K562 (cell line): ENCODE results near the gene SLC17A9. TPM values are rescaled to one million over a fixed set of nuclear protein-coding genes. Genes with fewer than 3 reads are reported as not detected.
"Not testable (repeated sequence)": the region's sequence is repeated elsewhere in the genome, so short reads cannot be mapped to it uniquely, and the experiment has no call there.

ENCODE experiments used
- ATAC-seq: fragments of 200-7000 bp; cut with Tn5 transposase; 3 replicates; pipeline ENCODE4 v1.9.1; 2020; ENCODE audit warnings: moderate library complexity
- BruUV-seq: library from RNA; stranded (reverse); fragments of 400-500 nt; replicated peaks from 2 replicates; lab custom pipeline; 2021; lab: Mats Ljungman, UMichigan
- CTCF ChIA-PET: fragments of 300-600 bp; formaldehyde crosslinking; extraction: SDS; loops from one replicate; lab custom pipeline; 2021; ENCODE audit warnings: low intra/inter-chr PET ratio; lab: Yijun Ruan, JAX
- POLR2A ChIA-PET: fragments of 300-600, 350-650 bp; sonication (Branson Sonifier 250); formaldehyde crosslinking; extraction: SDS; loops from one replicate; lab custom pipeline; 2021; ENCODE audit warnings: antibody characterized with exemption, inconsistent platforms; lab: Yijun Ruan, JAX
- DNase-seq, 4 experiments: peaks; one replicate each; pipeline versions ENCODE4 v3.0.0 to v3.0.0-alpha.2; 2011 to 2018; ENCODE audit warnings: low spot score in 3 of 4, mixed read lengths in 3 of 4; ENCODE audit errors: extremely low read depth in 1 of 4
- FAIRE-seq: peaks from 2 replicates; lab custom pipeline; 2011; peaks lifted over from hg19 to GRCh38; lab: Jason Lieb, UNC
- H2AFZ ChIP-seq: 2 replicates; pipeline ENCODE4 v1.6.0; 2011; ENCODE audit warnings: low read depth, low read length, control low read depth, inconsistent platforms
- H3K27ac ChIP-seq: fragments of 200-600 bp; 3 replicates; pipeline ENCODE4 v1.8.0; 2011; ENCODE audit warnings: low read depth, mild to moderate bottlenecking, control low read depth, inconsistent platforms, low read length, moderate library complexity, mixed read lengths; ENCODE audit errors: extremely low read depth
- H3K27me3 ChIP-seq, 2 experiments: fragments of 300-600 bp in 1 of 2; 2 replicates in 1 of 2; 3 replicates in 1 of 2; pipeline versions ENCODE4 v1.6.0 to v1.8.0; 2011; ENCODE audit warnings: inconsistent platforms in 2 of 2, low read length in 2 of 2, mild to moderate bottlenecking in 1 of 2, mixed read lengths in 1 of 2, moderate library complexity in 1 of 2; ENCODE audit not compliant: control insufficient read depth in 2 of 2, insufficient read depth in 2 of 2
- H3K36me3 ChIP-seq: fragments of 300-600 bp; 3 replicates; pipeline ENCODE4 v1.8.0; 2011; ENCODE audit warnings: mild to moderate bottlenecking, low read length, inconsistent platforms; ENCODE audit not compliant: control insufficient read depth, insufficient read depth
- H3K4me1 ChIP-seq, 2 experiments: fragments of 200-600 bp in 1 of 2; replicated peaks in 1 of 2; 2 replicates in 1 of 2; 3 replicates in 1 of 2; pipeline versions ENCODE4 v1.5.1 to v1.8.0; 2011; ENCODE audit warnings: inconsistent platforms in 2 of 2, low read length in 2 of 2, mild to moderate bottlenecking in 1 of 2, mixed read lengths in 1 of 2, moderate library complexity in 1 of 2; ENCODE audit not compliant: control insufficient read depth in 2 of 2, insufficient read depth in 2 of 2
- H3K4me2 ChIP-seq: 2 replicates; pipeline ENCODE4 v1.6.1; 2011; ENCODE audit warnings: low read length, control low read depth, inconsistent platforms, mixed read lengths; ENCODE audit not compliant: insufficient read depth
- H3K4me3 ChIP-seq: fragments of 200-600 bp; sonication (generic), shearing (Covaris generic); 2 replicates; pipeline ENCODE4 v1.5.1; 2016; ENCODE audit warnings: control low read depth, inconsistent platforms
- H3K79me2 ChIP-seq: fragments of 200-600 bp; 3 replicates; pipeline ENCODE4 v1.8.0; 2011; ENCODE audit warnings: low read length, inconsistent platforms; ENCODE audit not compliant: control insufficient read depth, insufficient read depth
- H3K9ac ChIP-seq, 2 experiments: 2 replicates each; pipeline versions ENCODE4 v1.6.0 to v1.6.1; 2011; ENCODE audit warnings: low read depth in 2 of 2, low read length in 2 of 2, control low read depth in 1 of 2, inconsistent platforms in 1 of 2, mild to moderate bottlenecking in 1 of 2, mixed read lengths in 1 of 2; ENCODE audit not compliant: insufficient read depth in 1 of 2
- H3K9me1 ChIP-seq: one replicate; pipeline ENCODE4 v1.6.0; 2011; ENCODE audit warnings: inconsistent platforms, mild to moderate bottlenecking, low read length, moderate library complexity; ENCODE audit not compliant: control insufficient read depth, insufficient read depth
- H3K9me3 ChIP-seq: replicated peaks from 2 replicates; pipeline ENCODE4 v1.5.1; 2011; ENCODE audit warnings: low read depth, low read length, inconsistent platforms; ENCODE audit not compliant: control insufficient read depth, insufficient read depth
- H4K20me1 ChIP-seq: replicated peaks from 2 replicates; pipeline ENCODE4 v1.6.1; 2011; ENCODE audit warnings: low read length, inconsistent platforms, mixed read lengths; ENCODE audit not compliant: control insufficient read depth, insufficient read depth
- BCOR ChIP-seq: fragments of 450-650 bp; IDR thresholded peaks from 2 replicates; pipeline ENCODE4 v1.6.1; 2016
- ESRRA ChIP-seq: fragments of 450-650 bp; IDR thresholded peaks from 2 replicates; pipeline ENCODE4 v1.6.1; 2014; ENCODE audit warnings: low read depth, mild to moderate bottlenecking, moderate library complexity, borderline replicate concordance
- KDM1A ChIP-seq, 2 experiments: fragments of 450-650 bp; IDR thresholded peaks; 2 replicates each; pipeline ENCODE4 v1.6.1; 2016; ENCODE audit warnings: mild to moderate bottlenecking in 2 of 2
- MAFF ChIP-seq: IDR thresholded peaks from 2 replicates; pipeline ENCODE4 v1.6.1; 2012; ENCODE audit warnings: low read length, improper control_type of control experiment
- MAFG ChIP-seq: fragments of 450-650 bp; conservative IDR thresholded peaks from 2 replicates; pipeline ENCODE4 v1.6.1; 2016; ENCODE audit warnings: missing genetic modification characterization, missing compliant biosample characterization
- MBD1 ChIP-seq: fragments of 250-450 bp; sonication (Bioruptor Pico); IDR thresholded peaks from 2 replicates; pipeline ENCODE4 v1.8.0; 2022; ENCODE audit warnings: inconsistent platforms
- MLLT1 ChIP-seq, 2 experiments: fragments of 450-650 bp; IDR thresholded peaks; 2 replicates each; pipeline ENCODE4 v1.6.1; 2016
- RBM25 ChIP-seq: fragments of 200-400 bp; formaldehyde crosslinking; IDR thresholded peaks from 2 replicates; pipeline ENCODE4 v1.6.1; 2018; ENCODE audit warnings: low read length, low read depth, moderate library complexity; ENCODE audit not compliant: severe bottlenecking
- SMAD3 ChIP-seq: fragments of 450-650 bp; formaldehyde crosslinking; conservative IDR thresholded peaks from 2 replicates; pipeline ENCODE4 v1.4.0; 2020; ENCODE audit warnings: mild to moderate bottlenecking
- ZNF780A ChIP-seq: fragments of 250-450 bp; sonication (Bioruptor Pico); IDR thresholded peaks from 2 replicates; pipeline ENCODE4 v1.5.0; 2021; ENCODE audit warnings: mild to moderate bottlenecking
- WGBS: fragments of 100-300 bp; shearing (Covaris generic); methylation state at CpG from one replicate; pipeline ENCODE4 v1.1.6; 2016; ENCODE audit warnings: low coverage, mixed read lengths; ENCODE audit not compliant: insufficient coverage; ENCODE audit errors: missing lambda C conversion rate; 5-methylcytosine and 5-hydroxymethylcytosine counted together
- in situ Hi-C: fragments of 300-500 bp; cut with MboI; formaldehyde crosslinking; loops from 4 replicates; pipeline ENCODE4 v1.15.0; 2018; ENCODE audit warnings: inconsistent platforms, mixed read lengths
- intact Hi-C: fragments of 100-400 bp; cut with micrococcal nuclease; formaldehyde crosslinking; loops from 2 replicates; pipeline ENCODE4 v1.14.2; 2022
- polyA plus RNA-seq, 8 experiments: library from polyadenylated mRNA; depleted of rRNA in 4 of 8; stranded (reverse) in 5 of 8; unstranded in 3 of 8; fragments of >200 nt; fragmentation: Nextera tagmentation in 2 of 8; fragmentation: Illumina TruSeq in 1 of 8; extraction: Ambion mirVana in 2 of 8; extraction: Trizol in 1 of 8; gene quantifications; 2 replicates each; pipeline versions ENCODE4 v1.2.1 to v1.2.3, GENCODE V29; 2011 to 2014; ENCODE audit warnings: inconsistent platforms in 1 of 8, missing spikeins in 1 of 8
- total RNA-seq, 7 experiments: library from RNA; depleted of rRNA in 6 of 7; stranded (reverse); fragments of >200 nt in 6 of 7; fragmentation: Illumina TruSeq in 2 of 7; extraction: Trizol in 2 of 7; gene quantifications; 2 replicates each; pipeline versions ENCODE4 v1.2.1 to v1.2.3, GENCODE V29; 2011 to 2021; ENCODE audit warnings: low replicate concordance in 1 of 7

The SLC17A9 gene
- total and polyA plus RNA-seq, 9 of the 15 experiments (the other 6 are each of a cell fraction or from before 2014, with no cell fraction given), result 0.04 to 0.31 TPM; not detected in 7

- TF ChIP-seq MLLT1 (IDR thresholded peaks at IDR 0.05), result no peak
- peak; percentile 76 for TF ChIP-seq MAFG (tag)
- TF ChIP-seq SMAD3 (CRISPR knock-in tag), result no peak
These were observed 31.3 kb upstream of the SLC17A9 start (continued) for GRCh38 chr20:62921119-62921687.

- H3K27ac ChIP-seq, result peak overlapping the region; percentile 34; the same call in 1 of the 3 replicates
- H3K4me3 ChIP-seq, result no peak overlapping the region
- in situ Hi-C loops (no loop called here), intact Hi-C loops (no loop called here)
- CTCF ChIA-PET, result no interaction called here
- H3K79me2 ChIP-seq, result peaks cover 100% of the 10 kb centered on the region
- no peaks in the 10 kb centered on the region for H3K9me3 ChIP-seq
- no peak for DNase-seq
- H3K4me1 ChIP-seq, result peaks cover 41 to 45% of the 10 kb centered on the region in 2 experiments; a peak in 4 of 5 replicates
- FAIRE-seq, result no peak
- H3K9ac ChIP-seq, result peak overlapping the region in 1 of 2 experiments; percentile 54; a peak in 1 of 4 replicates
- H3K27me3 ChIP-seq, result no peaks in the 10 kb centered on the region
- 75% methylated on average over 12 of the region's 14 CpGs for WGBS
- H3K4me2 ChIP-seq, result 0 out of 2 replicates have a peak overlapping the region, but pooled peaks have one; percentile 1
- no peak overlapping the region for H2AFZ ChIP-seq
- peaks cover 9% of the 10 kb centered on the region for H3K9me1 ChIP-seq
- TF ChIP-seq MBD1 (no peak), ZNF780A (CRISPR knock-in tag) (no peak), RBM25 (peak; percentile 57), KDM1A (IDR thresholded peaks at IDR 0.05) (peak in 1 of 2 experiments; percentile 46; a peak in 1 of 4 replicates), BCOR (0 out of 2 replicates have a peak, but pooled peaks have one; percentile 29), ESRRA (peak; percentile 91), MAFF (no peak)
- TF ChIP-seq, all 486 proteins: peak for 4
- ATAC-seq, result no peak
- peaks cover 16% of the 10 kb centered on the region; the same call in 2 of the 3 replicates for H3K36me3 ChIP-seq
- H4K20me1 ChIP-seq, result peaks cover 82% of the 10 kb centered on the region
- BruUV-seq, result no TSS peak
- POLR2A ChIA-PET, result no interaction called here
These were observed 30.0 kb upstream of the SLC17A9 start for GRCh38 chr20:62922451-62922921.

GRCh38 chr20:62923059-62923668 is 29.3 kb upstream of the SLC17A9 start:
- H3K4me3 ChIP-seq, H3K27me3 ChIP-seq, H3K4me2 ChIP-seq, H3K9me3 ChIP-seq, FAIRE-seq, BruUV-seq, DNase-seq, ATAC-seq, H2AFZ ChIP-seq, intact Hi-C loops, H3K9me1 ChIP-seq, CTCF ChIA-PET, in situ Hi-C loops: not testable (repeated sequence)
- Histone ChIP-seq H3K79me2 (peaks cover 100% of the 10 kb centered on the region), H3K4me1 (peaks cover 42 to 45% of the 10 kb centered on the region in 2 experiments; a peak in 4 of 5 replicates), H3K9ac (peak overlapping the region in 1 of 2 experiments; percentile 80; a peak in 2 of 4 replicates), H3K27ac (peak overlapping the region; percentile 34; the same call in 1 of the 3 replicates), H4K20me1 (peaks cover 82% of the 10 kb centered on the region), H3K36me3 (peaks cover 23% of the 10 kb centered on the region; the same call in 2 of the 3 replicates)
- WGBS, result 78% methylated on average over 16 of the region's 17 CpGs
- POLR2A ChIA-PET, result interaction anchor here (4.2 to 5.1 kb wide), 2 partner anchors 9 to 13 kb away, joined by 45 to 64 read pairs; partner anchors contain the start of gene GID8
